SH-SY5Y (cell line): ENCODE data around the gene TRMT2A.

Experiments used
- GATA2 ChIP-seq: IDR thresholded peaks from 2 replicates; pipeline ENCODE4 v1.6.1; 2011; ENCODE audit warnings: mild to moderate bottlenecking, low read depth, low read length
- GATA3 ChIP-seq: IDR thresholded peaks from 2 replicates; pipeline ENCODE4 v1.6.1; 2011; ENCODE audit warnings: low read depth, mild to moderate bottlenecking, low read length, moderate library complexity

GRCh38 chr22:20064140-20064480, 52.9 kb downstream of the TRMT2A start:
- TF ChIP-seq GATA2 = no peak
- no peak for TF ChIP-seq GATA3
